GM21576 (cell line): Measurements from ENCODE around the gene TRIM10.

Source experiments
- ATAC-seq: cut with Tn5 transposase; IDR thresholded peaks from one replicate; pipeline ENCODE4 v1.9.1; 2021; ENCODE audit warnings: mild to moderate bottlenecking, moderate library complexity; ENCODE audit not compliant: unreplicated experiment

TRIM10 gene

GRCh38 chr6:30160785-30161531 is at the start of gene TRIM10:
Gene TRIM10, minus strand, starts transcription at chr6:30161211. Its CDS starts 353 bp downstream, at chr6:30160858.
- no peak for ATAC-seq

DNA sequence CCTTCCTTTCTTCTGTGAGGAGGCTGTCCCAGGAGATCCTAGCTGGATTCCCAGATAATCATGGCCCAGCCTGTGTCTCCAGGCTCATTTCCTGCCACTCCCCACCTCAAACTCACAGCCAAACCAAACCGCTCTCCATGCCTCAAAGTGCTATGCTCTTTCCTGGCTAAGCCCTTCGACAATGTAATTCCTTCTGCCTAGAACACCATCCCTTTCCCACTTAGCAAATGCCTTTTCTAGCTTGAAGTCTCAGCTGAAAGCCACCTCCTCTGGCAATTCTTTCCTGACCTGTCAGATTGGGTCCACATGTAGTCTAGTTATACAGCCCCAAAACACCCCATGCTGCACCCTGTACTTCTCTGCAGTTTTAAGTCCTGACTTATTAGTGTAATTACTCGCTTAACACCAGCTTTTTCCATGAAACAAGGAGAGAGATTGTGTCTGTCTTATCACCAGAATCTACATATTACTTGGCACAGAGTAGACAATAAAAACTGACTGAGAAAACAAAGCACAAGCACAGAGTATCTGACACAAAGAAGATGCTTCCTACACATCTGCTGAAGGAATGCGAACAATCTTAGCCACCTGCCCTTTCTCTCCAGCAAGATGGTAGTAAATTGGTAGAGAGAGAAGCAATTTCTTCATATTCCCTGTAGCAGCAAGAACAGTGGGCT is 46.7 kb upstream of the TRIM10 start:
- ATAC-seq: no peak

DNA sequence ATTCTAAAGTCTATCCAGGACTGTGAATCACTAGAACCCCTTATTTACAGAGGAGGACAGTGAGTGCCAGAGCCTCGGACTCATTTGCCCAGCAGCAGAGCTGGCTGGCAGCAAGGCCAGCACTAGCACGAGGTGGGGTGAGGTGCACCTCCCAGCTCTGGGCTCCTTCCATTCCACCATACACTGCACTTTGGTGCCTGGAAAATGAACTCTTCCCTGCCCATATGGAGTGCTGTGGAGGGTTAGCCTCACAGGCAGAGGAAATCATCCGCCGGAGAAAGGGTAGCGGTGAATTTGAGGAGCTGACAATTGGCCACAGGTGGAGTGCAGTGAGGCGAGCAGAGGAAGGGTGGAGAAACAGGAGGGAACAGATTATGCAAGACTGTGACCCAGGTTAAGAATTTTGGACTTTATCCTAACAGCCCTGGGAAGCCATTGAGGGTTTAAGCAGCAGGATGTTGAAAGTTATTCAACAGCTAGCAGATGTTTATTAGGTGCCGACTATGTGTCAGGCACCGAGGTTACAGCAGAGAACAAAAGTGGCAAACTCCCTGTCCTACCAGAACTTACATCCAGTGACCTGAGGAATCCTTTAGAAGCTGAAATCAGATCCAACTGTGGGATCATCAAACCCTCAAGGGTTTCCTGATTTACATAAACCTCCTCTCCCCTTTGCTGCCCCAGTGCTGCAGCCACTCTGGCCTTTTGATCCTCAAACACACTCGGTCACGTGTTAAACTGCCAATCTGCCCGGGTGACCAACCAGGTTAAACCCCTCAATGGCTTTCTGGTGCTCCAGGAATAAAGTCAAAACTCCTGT is 46.0 kb upstream of the TRIM10 start:
- no peak for ATAC-seq

DNA sequence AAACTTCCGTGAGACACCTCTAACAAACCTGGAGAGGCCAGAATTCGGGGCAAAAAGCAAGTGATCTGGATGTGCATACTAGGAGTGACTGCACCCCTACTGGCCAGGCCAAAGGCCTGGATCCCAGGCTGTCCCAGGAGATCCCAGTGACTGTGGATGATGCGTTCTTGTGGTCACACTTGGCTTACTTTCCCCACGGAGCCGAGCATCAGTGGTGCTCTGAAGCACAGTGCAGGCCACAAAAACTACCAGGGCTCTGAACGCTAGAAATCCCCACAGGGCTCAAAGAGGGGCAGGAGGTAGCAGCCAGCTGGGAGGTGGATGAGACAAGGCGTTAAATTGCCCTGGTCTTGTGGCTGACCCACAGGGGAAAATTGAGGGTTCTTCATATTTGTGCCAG is 45.1 kb upstream of the TRIM10 start:
- ATAC-seq: no peak

DNA sequence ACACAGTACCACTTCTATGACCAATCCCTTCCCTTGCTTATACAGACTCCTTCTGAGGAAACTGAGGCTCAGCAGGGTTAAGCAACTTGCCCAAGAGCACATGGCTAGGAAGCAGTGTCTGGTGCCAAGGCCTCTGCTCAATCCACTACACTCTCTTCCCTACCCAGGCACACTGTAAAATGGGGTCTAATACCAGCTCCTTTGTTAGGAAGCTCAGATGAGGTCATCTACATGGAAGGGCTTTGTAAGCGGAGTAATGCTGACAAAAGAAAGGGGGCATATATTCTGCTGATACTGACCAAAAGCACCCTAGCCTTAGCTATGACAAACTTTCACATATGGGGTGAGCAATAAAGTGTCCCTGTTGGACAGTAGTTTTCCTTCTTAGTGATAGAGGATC is 43.1 kb upstream of the TRIM10 start:
- ATAC-seq: no peak

DNA sequence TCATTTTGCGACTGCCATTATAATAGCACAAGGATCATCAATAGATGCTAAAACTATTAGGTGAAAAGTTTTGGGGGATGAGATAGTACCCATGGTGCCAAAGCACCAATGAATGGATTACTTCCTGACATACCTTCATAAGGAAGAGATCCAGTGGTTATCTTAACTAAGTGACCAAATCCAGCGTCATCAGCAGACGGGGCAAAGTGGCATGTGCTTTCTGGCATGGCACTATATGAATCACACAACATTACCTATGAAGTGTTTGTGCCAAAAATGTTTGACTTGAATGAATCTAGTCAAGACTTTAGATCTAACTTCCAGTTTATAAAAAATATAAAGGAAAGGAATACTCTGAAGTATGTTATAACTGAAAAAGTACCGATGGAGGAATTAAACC is 41.4 kb upstream of the TRIM10 start:
- ATAC-seq: no peak

DNA sequence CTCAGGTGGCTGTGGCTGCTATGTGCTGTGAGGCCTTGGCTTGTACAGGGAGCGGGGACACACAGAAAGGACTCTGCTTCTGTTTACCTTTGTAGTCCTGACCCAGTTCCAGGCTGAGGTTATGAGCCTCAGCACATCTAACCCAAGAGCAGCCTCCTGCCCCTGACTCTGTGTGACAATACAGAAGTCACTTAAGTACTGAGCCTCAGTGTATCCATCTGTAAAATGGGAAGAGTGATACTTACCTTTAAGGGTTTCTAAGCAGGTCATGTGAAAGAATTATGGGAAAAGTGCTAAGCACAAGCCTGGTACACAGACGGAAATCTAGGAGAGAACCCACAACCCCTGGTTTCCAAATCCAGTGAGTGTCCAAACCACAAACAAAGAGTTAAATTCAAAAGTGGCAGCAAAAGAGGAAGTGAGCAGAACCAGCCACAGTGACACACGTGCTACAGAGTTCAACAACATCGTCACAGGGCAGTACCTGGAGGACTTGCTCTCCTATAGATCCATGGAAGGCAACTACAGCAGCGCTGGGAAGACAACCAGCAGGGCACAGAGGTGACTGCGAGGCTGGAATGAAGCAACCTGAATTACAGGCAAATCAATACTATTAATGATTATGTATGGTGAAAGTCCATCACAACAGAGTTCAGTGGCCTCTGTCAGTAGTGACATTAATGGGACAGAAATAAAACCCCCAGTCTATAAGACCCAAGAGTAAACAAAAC is 39.7 kb upstream of the TRIM10 start:
- no peak for ATAC-seq

DNA sequence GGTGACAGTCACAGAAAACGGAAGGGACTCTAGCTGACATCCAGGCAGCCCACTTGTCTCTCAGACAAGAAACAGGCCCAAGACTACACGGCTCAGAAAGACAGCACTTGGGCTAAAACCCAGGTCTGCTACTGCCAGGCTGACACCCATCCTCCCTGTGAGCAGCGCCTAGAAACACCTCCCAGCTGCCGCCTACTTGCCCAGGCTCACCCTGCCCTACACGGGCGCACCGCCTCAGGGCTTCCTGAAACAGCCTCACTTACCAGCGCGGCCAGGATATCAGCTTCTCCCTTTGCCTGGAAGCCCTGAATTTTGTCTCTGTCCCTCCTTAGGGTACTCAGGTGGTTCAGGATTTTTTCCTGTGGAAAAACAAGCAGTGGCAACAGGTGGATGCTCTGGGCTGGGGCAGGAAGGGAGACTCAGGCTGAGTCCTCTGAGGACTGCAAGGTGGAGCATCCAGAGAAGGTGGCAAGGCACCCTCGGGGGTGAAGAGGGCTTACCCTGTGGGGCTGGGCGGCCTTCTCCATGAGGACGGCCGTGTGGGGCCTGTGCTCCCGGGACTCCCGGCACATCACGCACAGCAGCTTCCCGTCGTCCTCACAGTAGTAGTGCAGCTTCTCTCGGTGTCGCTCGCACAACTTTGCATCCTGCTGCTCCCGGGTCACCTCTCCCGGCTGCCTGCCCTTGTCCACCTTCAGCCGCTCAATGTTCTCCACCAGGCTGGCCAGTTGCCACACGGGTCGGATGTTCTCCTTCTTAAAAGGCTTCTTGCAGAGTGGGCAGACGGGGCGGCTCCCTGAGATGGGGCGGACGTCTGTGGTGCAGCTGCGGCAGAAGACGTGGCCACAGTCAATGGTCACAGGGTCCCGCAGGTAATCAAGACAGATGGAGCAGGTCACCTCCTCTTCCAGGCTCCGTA is 37.4 kb upstream of the TRIM10 start:
- no peak for ATAC-seq

GRCh38 chr6:30196376-30196775 is 35.4 kb upstream of the TRIM10 start:
- ATAC-seq: no peak

GRCh38 chr6:30195951-30196350 is 34.9 kb upstream of the TRIM10 start:
- ATAC-seq: no peak

DNA sequence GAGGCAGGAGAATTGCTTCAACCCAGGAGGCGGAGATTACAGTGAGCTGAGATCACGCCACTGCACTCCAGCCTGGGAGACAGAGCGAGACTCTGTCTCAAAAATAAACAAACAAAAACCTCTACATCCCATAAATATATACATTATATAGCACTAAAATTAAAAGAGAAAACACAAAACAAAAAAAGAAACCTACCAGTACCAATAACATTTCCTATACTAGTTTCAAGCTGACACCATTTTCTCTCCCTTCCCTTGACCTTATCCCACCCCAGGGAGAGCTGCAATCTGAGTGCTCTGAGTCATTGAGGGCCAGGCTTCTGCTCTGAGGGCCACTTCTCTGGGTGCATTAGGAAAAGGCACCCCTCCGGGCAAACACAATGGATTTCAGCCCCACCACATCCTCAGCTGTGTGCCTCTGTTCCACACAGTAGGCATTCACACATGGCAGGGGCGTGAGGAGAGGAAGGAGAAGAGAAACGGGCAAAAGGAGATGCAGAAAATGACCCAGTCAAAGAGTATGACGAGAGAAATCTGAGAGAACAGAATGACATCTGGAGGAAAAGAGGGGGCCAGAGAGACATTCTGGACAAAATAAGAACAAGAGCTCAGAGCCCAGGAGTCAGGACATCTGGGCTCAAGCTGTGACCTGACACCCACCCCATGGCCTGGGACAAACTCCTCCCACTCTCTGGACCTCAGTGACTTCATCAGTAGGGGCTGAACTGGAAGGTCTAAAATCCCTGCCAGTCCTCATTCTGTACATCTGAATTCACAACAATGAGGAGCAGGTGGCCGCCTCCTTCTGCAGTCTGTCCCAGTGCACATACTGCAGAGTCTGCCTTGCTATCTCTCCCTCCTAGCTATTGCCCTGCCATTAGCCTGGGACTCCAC is 34.0 kb upstream of the TRIM10 start:
- no peak for ATAC-seq

GRCh38 chr6:30192076-30192475 is 31.1 kb upstream of the TRIM10 start:
- ATAC-seq: no peak

DNA sequence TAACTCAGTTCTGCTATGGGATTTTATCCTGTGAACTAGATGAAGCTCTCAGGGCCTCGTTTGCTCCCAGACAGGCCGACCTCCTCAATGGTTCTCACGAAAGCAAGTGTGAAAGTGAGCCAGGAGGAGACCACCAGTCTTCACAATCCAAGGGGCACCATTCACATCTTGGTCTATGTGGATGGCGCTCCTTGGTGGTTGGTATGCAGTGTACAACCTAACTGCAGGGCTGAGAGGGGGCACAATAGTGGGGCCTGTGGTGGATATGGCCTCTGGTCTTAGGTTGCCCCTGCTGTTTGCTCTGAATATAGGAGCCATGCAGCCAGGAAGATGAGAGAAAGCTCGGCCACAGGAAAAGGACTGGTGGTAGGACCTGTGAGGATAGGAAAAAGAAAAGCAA is 27.5 kb upstream of the TRIM10 start:
- no peak for ATAC-seq

GRCh38 chr6:30185846-30186484 is 25.0 kb upstream of the TRIM10 start:
- no peak for ATAC-seq

GRCh38 chr6:30184417-30185031 is 23.5 kb upstream of the TRIM10 start:
- ATAC-seq: no peak

GRCh38 chr6:30180145-30180544 is 19.1 kb upstream of the TRIM10 start:
- ATAC-seq: no peak

DNA sequence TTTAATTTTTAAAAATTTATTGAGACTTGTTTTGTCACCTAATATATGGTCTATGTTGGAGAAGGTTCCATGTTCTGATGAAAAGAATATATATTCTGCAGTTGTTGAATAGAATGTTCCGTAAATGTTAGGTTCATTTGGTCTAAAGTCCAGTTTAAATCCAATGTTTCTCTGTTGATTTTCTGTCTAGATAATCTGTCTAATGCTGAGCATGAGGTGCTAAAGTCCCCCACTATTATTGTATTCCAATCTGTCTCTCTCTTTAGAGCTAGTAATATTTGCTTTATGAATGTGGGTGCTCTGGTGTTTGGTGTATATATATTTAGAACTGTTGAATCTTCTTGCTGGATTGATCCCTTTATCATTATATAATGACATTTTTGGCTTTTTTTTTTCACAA is 17.8 kb upstream of the TRIM10 start:
- ATAC-seq: no peak

- ATAC-seq: no peak
Observed at GRCh38 chr6:30175765-30176164, 14.8 kb upstream of the TRIM10 start.
